ENCODE data around the gene CDKN2B-AS1. TPM values are rescaled to one million over a fixed set of nuclear protein-coding genes. Genes with fewer than 3 reads are reported as not detected.

CDKN2B-AS1 gene
- polyA plus RNA-seq, 1 donor from 2014 or later, result not detected

- no peaks in the 10 kb centered on the region for H3K27me3 ChIP-seq (ENCODE audit: insufficient read depth, low read depth, low read length)
- no peaks in the 10 kb centered on the region for H3F3A ChIP-seq (ENCODE audit: insufficient read depth, low read length, poor library complexity, severe bottlenecking)
- H3K79me2 ChIP-seq (replicated peaks; ENCODE audit: insufficient read depth, low read length), result no peaks in the 10 kb centered on the region
- no peak overlapping the region for H2AFZ ChIP-seq (ENCODE audit: low read depth, low read length)
- no peaks in the 10 kb centered on the region for H3K36me3 ChIP-seq (ENCODE audit: insufficient read depth, low read length)
- H3K4me3 ChIP-seq (ENCODE audit: low read length), result no peak overlapping the region
- H3K27ac ChIP-seq (ENCODE audit: low read length), result no peak overlapping the region
- no peak for TF ChIP-seq EZH2 (IDR thresholded peaks at IDR 0.05; ENCODE audit: borderline replicate concordance, insufficient read depth, low read length, poor library complexity, severe bottlenecking)
- TF ChIP-seq TAF1 (IDR thresholded peaks at IDR 0.05; ENCODE audit: low read depth), result no peak
- TF ChIP-seq RAD21 (conservative IDR thresholded peaks at IDR 0.05), result no peak
- no peak for TF ChIP-seq CTCF (IDR thresholded peaks at IDR 0.05; ENCODE audit: poor library complexity, severe bottlenecking)
- no peak for TF ChIP-seq SMC3 (conservative IDR thresholded peaks at IDR 0.05; ENCODE audit: poor library complexity)
- TF ChIP-seq POLR2AphosphoS5 (IDR thresholded peaks at IDR 0.05), result no peak
- no peak for TF ChIP-seq REST (IDR thresholded peaks at IDR 0.05; ENCODE audit: borderline replicate concordance)
- H3K9me3 ChIP-seq (ENCODE audit: low read length), result no peaks in the 10 kb centered on the region
- no peaks in the 10 kb centered on the region for H3K9me2 ChIP-seq (ENCODE audit: insufficient read depth, low read length)
- no peak overlapping the region for H3K4me2 ChIP-seq (ENCODE audit: low read length)
- no peaks in the 10 kb centered on the region for H4K20me1 ChIP-seq (ENCODE audit: insufficient read depth)
- H3K9ac ChIP-seq (ENCODE audit: low read length), result no peak overlapping the region
These were observed 32.1 kb downstream of the CDKN2B-AS1 start for GRCh38 chr9:22026696-22027095.

- H3K36me3 ChIP-seq (ENCODE audit: insufficient read depth, low read length), result no peaks in the 10 kb centered on the region
- no peak overlapping the region for H3K27ac ChIP-seq (ENCODE audit: low read length)
- H4K20me1 ChIP-seq (ENCODE audit: insufficient read depth), result no peaks in the 10 kb centered on the region
- no peaks in the 10 kb centered on the region for H3K9me2 ChIP-seq (ENCODE audit: insufficient read depth, low read length)
- no peak overlapping the region for H3K4me3 ChIP-seq (ENCODE audit: low read length)
- H3K9me3 ChIP-seq (ENCODE audit: low read length), result no peaks in the 10 kb centered on the region
- H3K27me3 ChIP-seq (ENCODE audit: insufficient read depth, low read depth, low read length), result no peaks in the 10 kb centered on the region
- no peaks in the 10 kb centered on the region for H3K79me2 ChIP-seq (replicated peaks; ENCODE audit: insufficient read depth, low read length)
- H3F3A ChIP-seq (ENCODE audit: insufficient read depth, low read length, poor library complexity, severe bottlenecking), result no peaks in the 10 kb centered on the region
- H3K4me2 ChIP-seq (ENCODE audit: low read length), result no peak overlapping the region
- TF ChIP-seq RAD21 (conservative IDR thresholded peaks at IDR 0.05), result no peak
- no peak for TF ChIP-seq EP300 (conservative IDR thresholded peaks at IDR 0.05; ENCODE audit: poor library complexity, severe bottlenecking)
- no peak for TF ChIP-seq MXI1 (conservative IDR thresholded peaks at IDR 0.05; ENCODE audit: poor library complexity, severe bottlenecking)
- TF ChIP-seq POLR2AphosphoS5 (IDR thresholded peaks at IDR 0.05), result no peak
- TF ChIP-seq REST (IDR thresholded peaks at IDR 0.05; ENCODE audit: borderline replicate concordance), result no peak
- no peak overlapping the region for H3K9ac ChIP-seq (ENCODE audit: low read length)
- no peak overlapping the region for H2AFZ ChIP-seq (ENCODE audit: low read depth, low read length)
These were observed 33.8 kb downstream of the CDKN2B-AS1 start for GRCh38 chr9:22028394-22028793.

All from neural cell (in vitro differentiated cells).